Suppressor macrophage (primary cell): ENCODE data around the gene PSG7.
"Not testable (repeated sequence)": the region's sequence is repeated elsewhere in the genome, so short reads cannot be mapped to it uniquely, and the experiment has no call there.

ENCODE experiments used
- DNase-seq, 4 experiments: peaks; one replicate each; pipeline ENCODE4 v3.0.0-alpha.2; 2020 to 2022

PSG7 gene

GRCh38 chr19:42913516-42913915 is 23.5 kb downstream of the PSG7 start:
- not testable (repeated sequence) for DNase-seq

DNA sequence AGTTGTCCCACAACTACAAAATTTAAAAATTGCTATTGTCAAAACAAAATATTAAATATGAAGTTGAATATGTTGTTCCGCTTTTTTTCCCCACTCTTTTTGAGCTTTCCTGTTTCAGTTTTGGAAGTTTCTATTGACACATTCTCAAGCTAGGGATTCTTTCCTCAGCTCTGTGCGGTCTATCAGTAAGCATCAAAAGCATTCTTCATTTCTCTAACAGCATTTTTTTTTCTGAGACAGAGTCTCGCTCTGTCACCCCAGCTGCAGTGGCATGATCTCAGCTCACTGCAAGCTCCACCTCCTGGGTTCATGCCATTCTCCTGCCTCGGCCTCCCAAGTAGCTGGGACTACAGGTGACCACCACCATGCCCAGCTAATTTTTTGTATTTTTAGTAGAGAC is 24.1 kb downstream of the PSG7 start:
- DNase-seq = not testable (repeated sequence)

GRCh38 chr19:42911731-42912130 is 25.3 kb downstream of the PSG7 start:
- not testable (repeated sequence) for DNase-seq

DNA sequence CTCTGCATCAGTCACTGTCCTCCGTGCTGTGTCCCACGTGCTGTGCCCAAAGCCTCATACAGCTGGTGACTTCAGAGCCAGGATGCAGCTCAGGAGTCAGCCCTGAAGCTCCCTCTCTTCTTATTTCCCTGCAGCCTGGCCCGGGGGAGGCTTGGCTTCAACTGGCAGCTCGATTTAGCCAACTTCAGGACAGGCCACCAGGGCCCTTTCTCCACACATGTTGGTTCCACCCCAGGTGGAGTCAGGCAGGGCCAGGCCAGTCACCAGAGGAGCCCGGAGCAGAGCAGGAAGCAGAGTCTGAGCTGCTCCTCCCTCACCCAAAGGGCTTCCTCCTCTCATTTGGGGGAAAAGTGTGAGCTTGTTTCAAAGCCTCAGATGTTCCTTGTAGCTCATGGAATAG is 30.8 kb downstream of the PSG7 start:
- not testable (repeated sequence) for DNase-seq

- not testable (repeated sequence) for DNase-seq
Observed at GRCh38 chr19:42900561-42900960, 36.4 kb downstream of the PSG7 start.

GRCh38 chr19:42899674-42900073 is 37.3 kb downstream of the PSG7 start:
- not testable (repeated sequence) for DNase-seq

DNA sequence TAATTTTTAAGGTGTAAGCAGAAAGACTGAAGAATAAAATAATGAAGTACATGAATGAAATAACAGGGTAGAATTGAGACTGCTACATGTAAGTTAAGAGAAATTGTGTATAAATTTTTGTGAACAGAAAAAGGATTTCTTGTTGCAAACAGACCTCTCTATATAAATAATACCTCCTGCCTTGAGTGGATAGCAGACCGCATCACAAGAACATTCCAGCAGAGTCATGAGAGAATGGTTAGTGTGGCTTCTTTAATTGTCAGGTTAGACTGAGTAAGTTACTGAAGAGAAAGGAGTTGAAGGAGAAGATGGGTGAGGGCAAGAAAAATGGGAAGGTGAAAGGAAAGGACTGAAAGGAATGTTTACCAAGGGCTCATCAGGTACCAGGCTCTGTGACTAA is 37.9 kb downstream of the PSG7 start:
- not testable (repeated sequence) for DNase-seq

DNA sequence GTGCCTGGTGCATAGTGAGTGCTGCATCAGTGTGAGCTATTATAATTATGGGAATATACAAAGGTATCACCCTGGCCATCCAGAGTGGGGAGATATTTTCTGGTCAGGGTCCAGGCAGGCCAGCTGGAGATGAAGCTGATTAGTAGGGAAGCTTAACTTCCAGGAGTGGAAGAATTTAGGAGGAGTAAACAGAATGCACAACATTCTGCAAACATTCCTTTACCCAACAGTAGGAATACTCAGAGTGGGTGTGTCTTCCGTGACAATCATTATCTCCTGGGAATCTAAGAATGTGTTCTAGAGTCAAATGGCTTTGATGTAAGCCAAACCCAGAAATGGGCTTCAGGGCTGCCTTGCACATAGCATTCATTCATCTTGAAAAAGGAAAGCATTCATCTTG is 38.4 kb downstream of the PSG7 start:
- DNase-seq = not testable (repeated sequence)

- not testable (repeated sequence) for DNase-seq
Observed at GRCh38 chr19:42897729-42898128, 39.3 kb downstream of the PSG7 start.

- not testable (repeated sequence) for DNase-seq
Observed at GRCh38 chr19:42890446-42890845, 46.6 kb downstream of the PSG7 start.

DNA sequence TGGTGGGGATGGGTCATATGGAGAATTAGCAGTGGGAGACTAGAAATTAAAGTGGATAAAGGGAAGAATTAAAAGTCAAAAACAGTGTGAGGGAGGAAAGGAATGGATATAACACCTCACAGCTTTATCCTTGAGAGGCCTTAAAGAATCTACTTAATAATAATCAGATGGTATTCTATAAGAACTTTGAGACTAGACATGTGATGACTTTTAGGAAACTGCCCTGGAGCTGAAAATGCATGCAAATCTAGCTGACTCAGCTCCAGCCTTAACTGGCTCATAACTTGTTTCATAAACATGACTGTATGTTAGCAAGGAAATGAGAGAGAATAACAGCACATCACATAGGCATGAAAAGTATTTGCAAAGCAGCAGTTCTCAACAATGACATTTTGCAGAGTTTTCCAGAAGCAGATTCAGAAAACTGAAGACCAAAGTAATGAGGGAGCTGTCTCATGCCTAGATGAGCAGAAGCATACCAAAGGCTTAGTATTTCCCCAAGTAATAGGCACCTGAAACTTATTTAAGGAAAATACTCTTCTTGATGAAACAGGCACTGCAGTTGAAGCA is 49.0 kb downstream of the PSG7 start:
- DNase-seq = not testable (repeated sequence)

GRCh38 chr19:42882730-42883129 is 54.3 kb downstream of the PSG7 start:
- not testable (repeated sequence) for DNase-seq

GRCh38 chr19:42882010-42882409 is 55.0 kb downstream of the PSG7 start:
- DNase-seq = not testable (repeated sequence)

- DNase-seq = peak in 1 of 4 experiments; percentile 1
Observed at GRCh38 chr19:42881279-42881678, 55.7 kb downstream of the PSG7 start.

GRCh38 chr19:42880621-42881020 is 56.4 kb downstream of the PSG7 start:
- DNase-seq = not testable (repeated sequence)

DNA sequence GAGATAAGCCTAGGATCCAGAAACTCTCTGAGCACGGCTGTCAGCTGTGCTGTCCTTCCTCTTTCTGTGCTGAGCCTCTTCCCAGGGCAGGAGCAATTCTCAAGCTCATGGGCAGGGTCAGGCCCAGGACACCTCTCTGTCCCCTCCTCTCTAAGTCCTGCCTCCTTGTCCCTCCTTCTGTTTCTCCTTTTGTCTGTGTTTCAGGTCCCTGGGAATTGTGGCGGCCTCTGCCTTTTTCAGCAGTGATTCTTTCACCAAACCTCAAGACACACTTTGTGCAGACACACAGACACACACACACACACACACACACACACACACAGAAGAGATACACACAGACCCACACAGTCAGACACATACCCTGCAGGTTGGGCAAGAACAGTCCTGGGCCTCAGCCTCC is 57.4 kb downstream of the PSG7 start, which contains the start of gene PSG1:
TSS of gene PSG1 (minus strand) at position 101 of the 400 bp plus-strand sequence. CDS start 132 bp downstream, outside the sequence.
- no peak for DNase-seq

DNA sequence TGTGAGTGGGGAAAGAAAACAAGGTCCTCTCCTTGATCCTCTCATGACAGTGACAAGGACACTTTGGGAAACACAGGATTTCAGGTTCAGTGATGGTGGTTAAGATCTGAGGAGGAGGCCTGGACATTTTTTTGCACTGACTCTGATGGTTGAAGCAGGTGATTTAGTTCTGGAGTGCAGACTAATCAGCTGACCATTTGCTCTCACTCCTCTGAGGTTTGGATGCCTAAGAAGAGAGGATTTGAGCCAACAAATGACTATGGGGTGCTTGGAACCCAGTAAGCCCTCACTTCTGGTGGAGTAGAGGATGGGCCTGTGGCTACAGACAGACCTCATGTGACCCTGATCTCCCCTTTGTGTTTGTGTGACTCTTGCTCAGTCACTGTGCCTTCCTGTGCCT is 60.4 kb downstream of the PSG7 start:
- not testable (repeated sequence) for DNase-seq

DNA sequence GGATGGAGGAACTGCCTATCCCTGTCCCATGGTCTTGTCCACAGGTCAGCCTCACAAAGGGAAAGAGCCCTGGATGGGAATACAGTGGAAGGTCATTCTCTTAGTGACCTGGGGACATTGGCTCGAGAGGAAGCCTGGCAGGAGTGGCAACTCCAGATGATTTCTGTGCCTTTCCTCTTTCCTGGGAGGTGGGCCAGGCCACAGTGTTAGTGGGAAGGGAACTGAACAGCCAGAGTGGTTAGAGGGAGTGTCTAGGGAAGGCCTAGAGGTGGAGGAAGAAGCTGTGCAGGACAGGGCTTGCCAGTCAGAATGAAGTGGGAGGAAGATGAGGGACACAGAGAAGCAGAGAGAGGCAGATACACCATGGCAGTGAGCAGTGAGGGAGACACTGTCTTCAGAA is 61.1 kb downstream of the PSG7 start:
- not testable (repeated sequence) for DNase-seq

DNA sequence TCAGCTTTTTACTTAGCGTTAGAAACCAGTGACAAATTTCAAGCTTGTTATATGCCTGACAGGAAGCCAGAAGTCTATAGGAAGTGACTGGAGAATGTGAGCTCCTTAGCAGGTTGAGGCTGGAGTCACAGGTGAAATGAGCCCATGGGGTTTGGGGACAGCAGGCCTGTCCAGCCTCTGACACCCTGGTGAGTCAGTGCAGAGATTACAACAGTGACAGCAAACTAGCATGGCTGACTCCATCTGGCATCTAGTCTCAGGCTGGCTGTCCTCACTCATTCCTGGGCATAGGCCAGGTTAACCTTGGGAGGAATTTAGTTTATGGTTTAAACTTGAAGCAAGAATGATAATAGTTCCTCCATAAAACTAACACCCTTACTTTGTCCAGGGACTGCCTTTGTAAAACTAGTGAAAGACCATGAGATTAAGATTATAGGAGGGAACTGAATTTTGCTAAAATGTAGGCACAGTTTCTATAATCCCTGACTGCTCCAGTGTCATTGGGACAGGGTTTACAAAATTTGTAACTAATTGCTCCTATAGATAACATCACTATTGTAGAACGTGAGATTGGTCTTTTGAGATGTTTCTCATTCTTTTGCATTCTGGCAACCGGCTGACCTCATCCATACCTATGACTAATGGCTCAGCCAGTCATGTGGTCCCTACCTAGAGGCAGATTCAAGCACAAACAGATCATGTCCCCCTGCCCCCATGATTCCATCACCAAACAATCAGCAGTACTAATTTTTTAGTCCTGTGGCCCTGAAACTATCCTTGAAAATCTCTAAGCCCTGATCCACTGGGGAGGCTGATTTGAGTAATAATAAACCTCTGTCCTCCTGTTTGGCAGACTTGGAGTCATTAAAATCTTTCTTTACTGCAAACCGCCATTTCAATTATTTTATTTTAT is 61.9 kb downstream of the PSG7 start:
- not testable (repeated sequence) for DNase-seq

DNA sequence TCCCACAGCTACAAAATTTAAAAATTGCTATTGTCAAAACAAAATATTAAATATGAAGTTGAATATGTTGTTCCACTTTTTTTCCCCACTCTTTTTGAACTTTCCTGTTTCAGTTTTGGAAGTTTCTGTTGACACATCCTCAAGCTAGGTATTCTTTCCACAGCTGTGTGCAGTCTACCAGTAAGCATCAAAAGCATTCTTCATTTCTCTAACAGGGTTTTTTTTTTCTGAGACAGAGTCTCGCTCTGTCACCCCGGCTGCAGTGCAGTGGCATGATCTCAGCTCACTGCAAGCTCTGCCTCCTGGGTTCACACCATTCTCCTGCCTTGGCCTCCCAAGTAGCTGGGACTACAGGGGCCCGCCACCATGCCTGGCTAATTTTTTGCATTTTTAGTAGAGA is 62.9 kb downstream of the PSG7 start:
- not testable (repeated sequence) for DNase-seq
